KOPT-K1 (cell line): ENCODE data around the gene YTHDF1.

ENCODE experiments used
- H3K27ac ChIP-seq: fragments of 200-600 bp; sonication (generic); 2 replicates; pipeline ENCODE4 v1.5.1; 2016; ENCODE audit warnings: antibody characterized with exemption, mild to moderate bottlenecking, low read depth, low read length; ENCODE audit not compliant: poor library complexity, severe bottlenecking
- H3K36me3 ChIP-seq: fragments of 200-600 bp; sonication (generic); 2 replicates; pipeline ENCODE4 v1.5.1; 2017; ENCODE audit warnings: antibody characterized with exemption, mild to moderate bottlenecking, low read length, moderate library complexity; ENCODE audit not compliant: insufficient read depth
- H3K9me3 ChIP-seq: fragments of 200-600 bp; sonication (generic); 2 replicates; pipeline ENCODE4 v1.5.1; 2017; ENCODE audit warnings: antibody characterized with exemption, low read length, mild to moderate bottlenecking; ENCODE audit not compliant: insufficient read depth, poor library complexity, severe bottlenecking

The YTHDF1 gene

GRCh38 chr20:63216041-63216848 lies at the start of gene YTHDF1:
TSS of gene YTHDF1 (minus strand) at chr20:63216131. CDS start at chr20:63215892, 239 bp downstream.
- Histone ChIP-seq H3K36me3 (peaks cover 37% of the 10 kb centered on the region), H3K27ac (peak within 1 kb of the TSS; percentile 86), H3K9me3 (no peaks in the 10 kb centered on the region)

GRCh38 chr20:63264519-63264918 lies 48.6 kb upstream of the YTHDF1 start:
- H3K27ac ChIP-seq = no peak overlapping the region
- no peaks in the 10 kb centered on the region for H3K9me3 ChIP-seq
- no peaks in the 10 kb centered on the region for H3K36me3 ChIP-seq

- Histone ChIP-seq H3K27ac (no peak overlapping the region), H3K36me3 (no peaks in the 10 kb centered on the region), H3K9me3 (no peaks in the 10 kb centered on the region)
Measured at GRCh38 chr20:63264000-63264399, 48.1 kb upstream of the YTHDF1 start.

GRCh38 chr20:63262836-63263235 lies 46.9 kb upstream of the YTHDF1 start:
- no peaks in the 10 kb centered on the region for H3K9me3 ChIP-seq
- H3K36me3 ChIP-seq = no peaks in the 10 kb centered on the region

GRCh38 chr20:63261795-63262528 lies 46.0 kb upstream of the YTHDF1 start:
- Histone ChIP-seq H3K36me3 (no peaks in the 10 kb centered on the region), H3K27ac (no peak overlapping the region), H3K9me3 (no peaks in the 10 kb centered on the region)

More at GRCh38 chr20:63262836-63263235, 46.9 kb upstream of the YTHDF1 start:
- no peak overlapping the region for H3K27ac ChIP-seq

GRCh38 chr20:63261060-63261794 lies 45.3 kb upstream of the YTHDF1 start:
- Histone ChIP-seq H3K27ac (no peak overlapping the region), H3K9me3 (no peaks in the 10 kb centered on the region), H3K36me3 (no peaks in the 10 kb centered on the region)

GRCh38 chr20:63260521-63260920 lies 44.6 kb upstream of the YTHDF1 start:
- Histone ChIP-seq H3K36me3 (no peaks in the 10 kb centered on the region), H3K27ac (no peak overlapping the region), H3K9me3 (no peaks in the 10 kb centered on the region)

GRCh38 chr20:63259734-63260460 lies 44.0 kb upstream of the YTHDF1 start:
- H3K27ac ChIP-seq = no peak overlapping the region
- H3K9me3 ChIP-seq = no peaks in the 10 kb centered on the region
- no peaks in the 10 kb centered on the region for H3K36me3 ChIP-seq

GRCh38 chr20:63258781-63259180 lies 42.9 kb upstream of the YTHDF1 start:
- Histone ChIP-seq H3K9me3 (no peaks in the 10 kb centered on the region), H3K36me3 (no peaks in the 10 kb centered on the region), H3K27ac (no peak overlapping the region)

- no peaks in the 10 kb centered on the region for H3K36me3 ChIP-seq
- H3K9me3 ChIP-seq = no peaks in the 10 kb centered on the region
- no peak overlapping the region for H3K27ac ChIP-seq
Measured at GRCh38 chr20:63257629-63258028, 41.7 kb upstream of the YTHDF1 start.

- Histone ChIP-seq H3K27ac (no peak overlapping the region), H3K36me3 (no peaks in the 10 kb centered on the region), H3K9me3 (no peaks in the 10 kb centered on the region)
Measured at GRCh38 chr20:63256954-63257353, 41.0 kb upstream of the YTHDF1 start.

- H3K27ac ChIP-seq = no peak overlapping the region
- H3K36me3 ChIP-seq = no peaks in the 10 kb centered on the region
- H3K9me3 ChIP-seq = no peaks in the 10 kb centered on the region
Measured at GRCh38 chr20:63255931-63256704, 40.2 kb upstream of the YTHDF1 start.

- Histone ChIP-seq H3K27ac (no peak overlapping the region), H3K9me3 (no peaks in the 10 kb centered on the region), H3K36me3 (no peaks in the 10 kb centered on the region)
Measured at GRCh38 chr20:63254606-63255384, 38.9 kb upstream of the YTHDF1 start.
